Peyer's patch (tissue), 4 donors: ENCODE data around the gene DFFA. TPM values are rescaled to one million over a fixed set of nuclear protein-coding genes. Genes with fewer than 3 reads are reported as not detected.

Experiments
- DNase-seq, 3 donors: peaks; one replicate each; pipeline ENCODE4 v3.0.0-alpha.2; 2017 to 2019
- H3K27ac ChIP-seq, 4 donors: fragments of 200-600 bp; sonication (generic); one replicate each; pipeline ENCODE4 v1.5.1; 2016 to 2019
- H3K27me3 ChIP-seq, 2 donors: fragments of 200-600 bp; sonication (generic); one replicate each; pipeline ENCODE4 v1.5.1; 2019
- H3K36me3 ChIP-seq, 3 donors: fragments of 200-600 bp; sonication (generic); one replicate each; pipeline ENCODE4 v1.5.1; 2016 to 2019
- H3K4me1 ChIP-seq, 4 donors: fragments of 200-600 bp; sonication (generic); one replicate each; pipeline ENCODE4 v1.5.1; 2016 to 2019
- H3K4me3 ChIP-seq, 4 donors: fragments of 200-600 bp; sonication (generic); 1 replicate in 3 of 4; 2 replicates in 1 of 4; pipeline ENCODE4 v1.5.1; 2016 to 2019; ENCODE audit warnings: mild to moderate bottlenecking in 1 of 4
- H3K9me3 ChIP-seq, 4 donors: fragments of 200-600 bp; sonication (generic); one replicate each; pipeline ENCODE4 v1.5.1; 2016 to 2019; ENCODE audit warnings: mild to moderate bottlenecking in 1 of 4
- CTCF ChIP-seq, 6 experiments: fragments of 450-650 bp in 4 of 6; fragments of 200-600 bp in 2 of 6; sonication (generic) in 1 of 6; IDR thresholded peaks; one replicate each; pipeline ENCODE4 v1.5.1; 2017 to 2019; ENCODE audit warnings: antibody characterized with exemption in 6 of 6, mild to moderate bottlenecking in 3 of 6, moderate library complexity in 1 of 6
- POLR2A ChIP-seq, 2 donors: fragments of 450-650 bp; IDR thresholded peaks; one replicate each; pipeline ENCODE4 v1.5.1; 2017; ENCODE audit warnings: antibody characterized with exemption in 2 of 2, mild to moderate bottlenecking in 2 of 2, moderate library complexity in 2 of 2
- total RNA-seq, 4 donors: library from RNA; depleted of rRNA; stranded (reverse); fragments of >200 nt; gene quantifications; one replicate each; pipeline ENCODE4 v1.1.0, GENCODE V29; 2016

Gene DFFA
- total RNA-seq, 4 donors from 2014 or later = 13.1 to 25.0 (median 21.9) TPM

DNA sequence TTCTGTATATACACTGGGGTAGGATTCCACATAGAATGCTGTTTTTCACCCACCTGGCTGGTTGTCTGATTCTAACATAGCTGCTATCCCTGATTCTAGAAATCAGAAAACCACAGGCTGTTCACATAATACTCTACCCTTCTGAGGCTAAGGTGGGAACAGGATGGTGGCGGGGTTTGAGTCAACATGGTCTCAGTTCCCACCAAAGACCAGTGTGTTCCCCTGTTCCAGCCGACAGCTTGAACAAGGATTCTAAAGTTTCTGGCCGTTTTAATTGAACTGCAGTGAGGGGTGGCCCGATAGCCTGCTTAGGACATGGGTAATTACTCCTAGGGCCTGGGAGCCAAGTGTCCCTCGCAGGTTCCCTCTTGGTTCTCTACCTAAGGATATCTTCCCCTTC is 40.9 kb upstream of the DFFA start:
- TF ChIP-seq POLR2A (IDR thresholded peaks at IDR 0.05) = no peak
- TF ChIP-seq CTCF (IDR thresholded peaks at IDR 0.05) = no peak
- Histone ChIP-seq H3K9me3 (no peaks in the 10 kb centered on the region), H3K27me3 (no peaks in the 10 kb centered on the region), H3K4me1 (peaks cover 0 to 29% (median 4%) of the 10 kb centered on the region in 4 donors), H3K27ac (peak overlapping the region in 2 of 4 donors; percentile 10 to 38), H3K4me3 (no peak overlapping the region), H3K36me3 (no peaks in the 10 kb centered on the region)
- no peak for DNase-seq

DNA sequence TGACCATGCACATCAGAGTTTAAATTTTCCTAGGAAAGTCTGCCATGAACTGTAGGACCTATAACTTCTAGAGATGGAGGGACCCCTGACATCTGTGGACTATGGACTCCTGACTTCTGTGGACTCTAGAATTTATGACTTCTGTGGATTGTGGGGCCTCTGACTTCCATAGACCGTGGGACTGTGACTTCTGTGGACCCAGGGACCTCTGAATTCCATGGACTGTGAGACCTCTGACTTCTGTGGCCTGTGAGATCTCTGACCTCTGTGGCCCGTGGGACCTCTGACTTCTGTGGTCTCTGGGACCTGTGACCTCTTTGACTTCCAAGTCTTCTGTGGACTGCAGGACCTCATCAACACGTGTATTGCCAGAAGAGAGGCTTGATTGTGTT is 39.2 kb upstream of the DFFA start:
- TF ChIP-seq CTCF (IDR thresholded peaks at IDR 0.05) = no peak
- TF ChIP-seq POLR2A (IDR thresholded peaks at IDR 0.05) = no peak
- no peaks in the 10 kb centered on the region for H3K36me3 ChIP-seq
- peak in 1 of 3 donors; percentile 21 for DNase-seq
- peaks cover 0 to 29% (median 4%) of the 10 kb centered on the region in 4 donors for H3K4me1 ChIP-seq
- H3K27ac ChIP-seq = peak overlapping the region; percentile 23 to 68 (median 59)
- no peaks in the 10 kb centered on the region for H3K9me3 ChIP-seq
- no peak overlapping the region for H3K4me3 ChIP-seq
- no peaks in the 10 kb centered on the region for H3K27me3 ChIP-seq

DNA sequence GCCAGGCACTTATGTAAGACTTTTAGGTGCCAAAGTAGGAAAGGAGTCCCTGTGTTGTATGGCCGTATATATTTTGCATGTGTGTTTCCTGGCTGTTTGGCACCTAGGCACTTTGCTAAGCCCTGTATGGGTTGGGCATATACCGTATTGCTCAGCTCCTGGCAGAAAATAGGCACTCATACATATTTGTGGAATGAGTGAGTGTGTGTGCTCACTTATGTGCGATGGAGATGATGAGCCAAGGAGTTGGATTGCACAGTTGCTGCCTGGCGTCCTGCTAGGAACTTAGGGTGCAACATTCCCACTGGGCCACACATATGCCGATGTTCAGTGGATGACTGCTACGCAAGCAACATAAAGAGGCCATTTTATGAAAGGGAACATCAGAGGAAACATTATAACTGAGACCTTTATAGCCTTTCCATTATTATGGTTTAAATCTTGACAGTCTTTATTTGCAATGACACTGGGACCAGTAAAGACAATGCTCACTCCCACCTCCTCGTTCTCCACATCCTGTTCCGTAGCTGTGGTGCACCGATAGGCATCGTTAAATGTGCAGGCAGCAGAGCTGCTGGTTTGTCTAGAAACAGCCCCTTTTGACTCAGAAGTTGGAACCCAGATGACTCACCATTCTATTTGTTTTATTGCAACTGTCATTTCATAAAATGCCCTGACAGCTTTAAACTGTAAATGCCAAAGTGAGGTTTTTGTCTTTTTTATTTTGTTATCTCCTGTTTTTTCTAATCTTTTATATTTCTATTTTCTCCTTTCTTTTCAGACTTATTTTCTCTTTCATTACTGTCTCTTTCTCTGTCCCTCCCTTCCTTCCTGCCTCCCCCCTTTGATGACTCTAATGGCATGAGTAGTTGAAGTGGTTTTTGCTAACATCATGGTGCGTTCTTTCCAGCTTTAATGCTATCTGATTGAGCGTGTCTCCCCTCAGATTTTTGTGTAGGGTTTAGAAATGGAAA is 38.5 kb upstream of the DFFA start:
- TF ChIP-seq CTCF (IDR thresholded peaks at IDR 0.05) = no peak
- TF ChIP-seq POLR2A (IDR thresholded peaks at IDR 0.05) = no peak
- Histone ChIP-seq H3K9me3 (no peaks in the 10 kb centered on the region), H3K4me1 (peaks cover 0 to 29% (median 4%) of the 10 kb centered on the region in 4 donors), H3K4me3 (no peak overlapping the region), H3K27ac (peak overlapping the region; percentile 34 to 68 (median 60)), H3K27me3 (no peaks in the 10 kb centered on the region), H3K36me3 (no peaks in the 10 kb centered on the region)
- peak in 2 of 3 donors; percentile 58 to 80 for DNase-seq

- TF ChIP-seq POLR2A (IDR thresholded peaks at IDR 0.05) = no peak
- no peak for TF ChIP-seq CTCF (IDR thresholded peaks at IDR 0.05)
- Histone ChIP-seq H3K27ac (peak overlapping the region in 2 of 4 donors; percentile 55 to 66), H3K4me1 (peaks cover 0 to 29% (median 4%) of the 10 kb centered on the region in 4 donors), H3K36me3 (no peaks in the 10 kb centered on the region), H3K9me3 (no peaks in the 10 kb centered on the region), H3K27me3 (no peaks in the 10 kb centered on the region), H3K4me3 (no peak overlapping the region)
- DNase-seq = peak in 1 of 3 donors; percentile 7
These were observed 37.6 kb upstream of the DFFA start for GRCh38 chr1:10509809-10510509.

- Histone ChIP-seq H3K36me3 (no peaks in the 10 kb centered on the region), H3K4me1 (peaks cover 0 to 24% (median 4%) of the 10 kb centered on the region in 4 donors), H3K4me3 (no peak overlapping the region), H3K9me3 (no peaks in the 10 kb centered on the region), H3K27ac (no peak overlapping the region), H3K27me3 (no peaks in the 10 kb centered on the region)
- DNase-seq = peak in 1 of 3 donors; percentile 36
- no peak for TF ChIP-seq CTCF (IDR thresholded peaks at IDR 0.05)
- TF ChIP-seq POLR2A (IDR thresholded peaks at IDR 0.05) = no peak
These were observed 36.2 kb upstream of the DFFA start for GRCh38 chr1:10508511-10508951.
